HK-2 (cell line): ENCODE measurements around the gene BABAM2.
A peak's percentile ranks its signal among the peaks of the same experiment; 100 is the strongest.

Source experiments
- DNase-seq: peaks from one replicate; pipeline ENCODE4 v3.0.0-alpha.2; 2018; ENCODE audit not compliant: unreplicated experiment

The BABAM2 gene

GRCh38 chr2:28202719-28203118 is 312.2 kb downstream of the BABAM2 start:
- no peak for DNase-seq

GRCh38 chr2:28206762-28207161 is 316.2 kb downstream of the BABAM2 start:
- no peak for DNase-seq

- DNase-seq = no peak
These were observed 318.7 kb downstream of the BABAM2 start for GRCh38 chr2:28209261-28209691.

GRCh38 chr2:28209864-28210263 is 319.3 kb downstream of the BABAM2 start:
- DNase-seq = no peak

GRCh38 chr2:28210535-28210934 is 320.0 kb downstream of the BABAM2 start:
- no peak for DNase-seq

- DNase-seq = no peak
These were observed 325.8 kb downstream of the BABAM2 start for GRCh38 chr2:28216331-28216730.

GRCh38 chr2:28217042-28217740 is 326.7 kb downstream of the BABAM2 start:
- no peak for DNase-seq

GRCh38 chr2:28219138-28219537 is 328.6 kb downstream of the BABAM2 start:
- DNase-seq = no peak

- DNase-seq = no peak
These were observed 329.3 kb downstream of the BABAM2 start for GRCh38 chr2:28219758-28220368.

- DNase-seq = no peak
These were observed 334.3 kb downstream of the BABAM2 start for GRCh38 chr2:28224648-28225472.

- no peak for DNase-seq
These were observed 335.0 kb downstream of the BABAM2 start for GRCh38 chr2:28225473-28226080.

GRCh38 chr2:28226558-28226957 is 336.0 kb downstream of the BABAM2 start:
- DNase-seq = no peak

GRCh38 chr2:28227498-28227897 is 337.0 kb downstream of the BABAM2 start:
- no peak for DNase-seq

- no peak for DNase-seq
These were observed 338.0 kb downstream of the BABAM2 start for GRCh38 chr2:28228434-28228995.

- no peak for DNase-seq
These were observed 340.6 kb downstream of the BABAM2 start for GRCh38 chr2:28231110-28231631.

GRCh38 chr2:28232295-28232694 is 341.8 kb downstream of the BABAM2 start:
- DNase-seq = no peak

- DNase-seq = peak; percentile 52
These were observed 342.7 kb downstream of the BABAM2 start for GRCh38 chr2:28233164-28233676.

- no peak for DNase-seq
These were observed 344.3 kb downstream of the BABAM2 start for GRCh38 chr2:28234807-28235206.

- DNase-seq = no peak
These were observed 348.7 kb downstream of the BABAM2 start for GRCh38 chr2:28239207-28239606.

GRCh38 chr2:28240937-28241336 is 350.4 kb downstream of the BABAM2 start:
- no peak for DNase-seq

GRCh38 chr2:28247290-28247689 is 356.8 kb downstream of the BABAM2 start:
- no peak for DNase-seq
